SU-DHL-6 (cell line): Measurements from ENCODE around the gene LRRC14B.

Source experiments
- H2AFZ ChIP-seq: fragments of 200-600 bp; sonication (generic); 2 replicates; pipeline ENCODE4 v1.6.1; 2014; ENCODE audit warnings: low read depth, mild to moderate bottlenecking, moderate library complexity, mixed read lengths, antibody characterized with exemption, low read length; ENCODE audit not compliant: severe bottlenecking
- H3F3A ChIP-seq: fragments of 200-600 bp; shearing (Covaris generic); 2 replicates; pipeline ENCODE4 v1.6.0; 2016; ENCODE audit warnings: antibody characterized with exemption, mild to moderate bottlenecking; ENCODE audit not compliant: insufficient read depth
- H3K27ac ChIP-seq: fragments of 200-600 bp; sonication (generic); 2 replicates; pipeline ENCODE4 v1.5.1; 2016; ENCODE audit warnings: low read depth, mild to moderate bottlenecking, low read length, moderate library complexity, mixed read lengths
- H3K27me3 ChIP-seq: fragments of 200-600 bp; sonication (generic), shearing (Covaris generic); 2 replicates; pipeline ENCODE4 v1.6.0; 2014; ENCODE audit warnings: mild to moderate bottlenecking, low read length
- H3K36me3 ChIP-seq: fragments of 200-600 bp; sonication (generic); 2 replicates; pipeline ENCODE4 v1.6.1; 2014; ENCODE audit warnings: mild to moderate bottlenecking, low read length, mixed read lengths
- H3K4me2 ChIP-seq: fragments of 300-600, 200-600 bp; shearing (Covaris generic), sonication (generic); 2 replicates; pipeline ENCODE4 v1.6.0; 2014; ENCODE audit warnings: low read length, low read depth, mild to moderate bottlenecking; ENCODE audit not compliant: poor library complexity, severe bottlenecking
- H3K4me3 ChIP-seq: fragments of 200-600 bp; sonication (generic); 2 replicates; pipeline ENCODE4 v1.5.1; 2014; ENCODE audit warnings: antibody characterized with exemption, low read length, mild to moderate bottlenecking, mixed read lengths; ENCODE audit not compliant: insufficient read depth, poor library complexity, severe bottlenecking
- H3K79me2 ChIP-seq: fragments of 200-600 bp; sonication (generic); 2 replicates; pipeline ENCODE4 v1.6.1; 2014; ENCODE audit warnings: mild to moderate bottlenecking, low read length, moderate library complexity; ENCODE audit not compliant: insufficient read depth
- H3K9ac ChIP-seq: fragments of 200-600 bp; sonication (generic); 2 replicates; pipeline ENCODE4 v1.7.0; 2014; ENCODE audit warnings: mild to moderate bottlenecking, low read length
- H3K9me2 ChIP-seq: fragments of 200-600 bp; sonication (generic); replicated peaks from 2 replicates; pipeline ENCODE4 v1.6.1; 2014; ENCODE audit warnings: low read length; ENCODE audit not compliant: insufficient read depth
- H3K9me3 ChIP-seq: fragments of 200-600 bp; sonication (generic); 2 replicates; pipeline ENCODE4 v1.6.1; 2014; ENCODE audit warnings: low read length, mixed read lengths; ENCODE audit not compliant: insufficient read depth
- H4K20me1 ChIP-seq: fragments of 200-600 bp; sonication (generic); 2 replicates; pipeline ENCODE4 v1.6.1; 2014; ENCODE audit warnings: low read depth, mild to moderate bottlenecking, antibody characterized with exemption, low read length, moderate library complexity, mixed read lengths
- EZH2phosphoT487 ChIP-seq: fragments of 200-600 bp; sonication (generic), shearing (Covaris generic); conservative IDR thresholded peaks from 2 replicates; pipeline ENCODE4 v1.6.1; 2018; ENCODE audit warnings: mild to moderate bottlenecking, antibody characterized with exemption, low read length, moderate library complexity, mixed read lengths
- TF ChIP-seq, protein P1 (sequence below): fragments of 200-600 bp; sonication (generic); IDR thresholded peaks from one replicate; pipeline ENCODE4 v1.5.1; 2017; ENCODE audit warnings: antibody characterized with exemption, mild to moderate bottlenecking, low read length, moderate library complexity; ENCODE audit not compliant: insufficient read depth, poor library complexity, severe bottlenecking

LRRC14B gene

DNA sequence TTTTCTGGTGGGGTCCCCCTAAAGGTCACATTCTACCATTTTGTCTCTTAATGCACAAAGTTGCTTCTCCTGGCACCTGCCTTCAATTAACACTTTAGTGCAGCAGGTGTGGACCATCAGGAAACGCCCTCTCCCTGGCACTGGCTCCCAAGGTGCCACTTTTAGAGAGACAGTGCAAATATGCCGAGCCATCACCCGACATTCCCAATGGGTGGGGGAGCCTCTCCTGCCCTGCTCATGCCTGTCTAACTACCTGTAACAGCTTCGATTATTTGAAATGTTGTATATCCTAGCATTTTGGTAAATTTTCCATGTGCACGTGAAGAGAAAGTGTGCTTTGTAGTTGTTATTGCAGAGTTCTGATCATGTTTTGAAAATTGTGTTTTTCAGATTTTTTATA, 13.2 kb upstream of the LRRC14B start:
- Histone ChIP-seq H4K20me1 (no peaks in the 10 kb centered on the region), H3K4me2 (no peak overlapping the region), H3F3A (no peaks in the 10 kb centered on the region), H3K36me3 (no peaks in the 10 kb centered on the region), H3K27ac (no peak overlapping the region), H3K4me3 (no peak overlapping the region), H3K27me3 (no peaks in the 10 kb centered on the region), H2AFZ (no peak overlapping the region), H3K79me2 (no peaks in the 10 kb centered on the region), H3K9me3 (no peaks in the 10 kb centered on the region), H3K9me2 (no peaks in the 10 kb centered on the region), H3K9ac (no peak overlapping the region)
- TF ChIP-seq, protein P1, sequence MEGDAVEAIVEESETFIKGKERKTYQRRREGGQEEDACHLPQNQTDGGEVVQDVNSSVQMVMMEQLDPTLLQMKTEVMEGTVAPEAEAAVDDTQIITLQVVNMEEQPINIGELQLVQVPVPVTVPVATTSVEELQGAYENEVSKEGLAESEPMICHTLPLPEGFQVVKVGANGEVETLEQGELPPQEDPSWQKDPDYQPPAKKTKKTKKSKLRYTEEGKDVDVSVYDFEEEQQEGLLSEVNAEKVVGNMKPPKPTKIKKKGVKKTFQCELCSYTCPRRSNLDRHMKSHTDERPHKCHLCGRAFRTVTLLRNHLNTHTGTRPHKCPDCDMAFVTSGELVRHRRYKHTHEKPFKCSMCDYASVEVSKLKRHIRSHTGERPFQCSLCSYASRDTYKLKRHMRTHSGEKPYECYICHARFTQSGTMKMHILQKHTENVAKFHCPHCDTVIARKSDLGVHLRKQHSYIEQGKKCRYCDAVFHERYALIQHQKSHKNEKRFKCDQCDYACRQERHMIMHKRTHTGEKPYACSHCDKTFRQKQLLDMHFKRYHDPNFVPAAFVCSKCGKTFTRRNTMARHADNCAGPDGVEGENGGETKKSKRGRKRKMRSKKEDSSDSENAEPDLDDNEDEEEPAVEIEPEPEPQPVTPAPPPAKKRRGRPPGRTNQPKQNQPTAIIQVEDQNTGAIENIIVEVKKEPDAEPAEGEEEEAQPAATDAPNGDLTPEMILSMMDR, result no peak
- TF ChIP-seq EZH2phosphoT487, result no peak

DNA sequence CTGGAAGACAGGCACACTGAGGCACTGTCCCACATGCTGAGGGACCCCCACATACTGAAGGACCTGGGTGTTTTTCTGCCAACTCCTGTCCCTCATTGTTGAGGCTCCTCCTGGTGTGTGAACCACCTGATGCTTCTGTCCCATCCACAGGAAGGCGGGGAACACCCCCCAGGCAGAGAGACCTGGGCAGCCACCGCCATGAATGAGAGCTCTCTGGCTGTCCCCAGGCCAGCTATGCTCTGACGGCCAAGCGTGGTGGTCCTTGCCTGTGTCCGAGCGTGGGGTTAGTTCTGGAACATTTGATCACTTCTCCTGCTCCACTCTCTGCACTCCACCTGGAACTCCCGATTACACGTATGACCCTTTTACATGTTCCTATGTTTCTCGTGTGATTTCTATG, 11.9 kb upstream of the LRRC14B start:
- Histone ChIP-seq H4K20me1 (no peaks in the 10 kb centered on the region), H3K36me3 (no peaks in the 10 kb centered on the region), H3K9ac (no peak overlapping the region), H3K9me2 (no peaks in the 10 kb centered on the region), H2AFZ (no peak overlapping the region), H3K27me3 (no peaks in the 10 kb centered on the region), H3K4me3 (no peak overlapping the region), H3K27ac (no peak overlapping the region), H3K4me2 (no peak overlapping the region), H3K9me3 (no peaks in the 10 kb centered on the region), H3K79me2 (no peaks in the 10 kb centered on the region), H3F3A (no peaks in the 10 kb centered on the region)
- no peak for TF ChIP-seq EZH2phosphoT487
- TF ChIP-seq, protein P1, result no peak

DNA sequence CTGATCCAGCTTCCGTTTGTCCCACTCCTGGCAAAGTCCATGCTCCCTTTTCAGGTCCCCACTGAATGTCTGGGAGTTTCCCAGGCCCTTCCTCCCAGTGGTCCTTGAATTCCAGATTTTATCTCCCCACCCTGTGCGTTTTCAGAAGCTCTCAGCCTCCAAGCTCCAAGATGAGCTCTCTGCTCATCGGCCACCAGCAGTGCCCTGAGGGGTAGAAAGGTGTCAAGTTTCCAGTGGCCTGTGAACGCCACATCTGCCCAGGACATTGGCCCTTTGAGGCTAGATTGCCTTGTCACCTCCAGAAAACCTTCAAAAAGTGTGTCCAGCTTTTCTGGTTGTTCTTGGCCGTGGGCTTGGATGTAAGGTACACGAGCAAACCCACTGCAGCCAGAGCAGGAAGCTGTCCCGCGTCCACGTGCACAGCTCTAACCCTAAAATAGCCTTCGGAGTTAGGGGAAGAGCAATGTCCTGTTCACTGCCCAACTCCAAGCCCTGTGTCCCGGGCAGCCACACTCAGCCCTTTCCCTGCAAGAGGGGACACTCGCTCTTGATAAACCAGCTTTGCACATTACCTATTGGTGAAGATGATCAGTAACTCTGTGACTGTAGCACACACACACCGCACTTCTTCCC, 10.9 kb upstream of the LRRC14B start:
- Histone ChIP-seq H2AFZ (no peak overlapping the region), H3K4me2 (no peak overlapping the region), H3K27ac (no peak overlapping the region), H3K79me2 (no peaks in the 10 kb centered on the region), H3K9ac (no peak overlapping the region), H3F3A (no peaks in the 10 kb centered on the region), H3K9me2 (no peaks in the 10 kb centered on the region), H3K9me3 (no peaks in the 10 kb centered on the region), H3K27me3 (no peaks in the 10 kb centered on the region), H3K36me3 (no peaks in the 10 kb centered on the region), H4K20me1 (no peaks in the 10 kb centered on the region), H3K4me3 (no peak overlapping the region)
- TF ChIP-seq, protein P1, result no peak
- no peak for TF ChIP-seq EZH2phosphoT487

DNA sequence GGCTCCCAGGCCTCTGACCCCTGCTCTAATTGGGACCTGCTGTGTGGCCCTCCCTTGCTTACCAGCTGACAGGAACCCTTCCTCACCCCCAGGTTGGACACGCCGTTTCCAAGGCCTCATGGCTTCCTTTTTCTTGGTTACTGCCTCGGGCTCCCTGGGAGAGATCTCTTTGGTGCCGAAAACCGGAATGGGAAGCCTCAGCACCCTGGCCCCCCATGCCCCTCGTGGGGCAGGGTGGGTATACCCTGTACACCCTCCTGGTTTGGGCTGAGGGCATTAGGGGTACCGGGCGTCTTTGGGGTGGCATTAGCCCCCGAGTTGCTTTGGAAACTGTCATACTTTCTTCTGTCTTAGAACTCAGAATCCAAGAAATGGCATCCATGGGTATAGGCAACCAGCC, 10.1 kb upstream of the LRRC14B start:
- no peaks in the 10 kb centered on the region for H3K9me3 ChIP-seq

More for the DNA sequence above, 10.1 kb upstream of the LRRC14B start:
- no peaks in the 10 kb centered on the region for H3F3A ChIP-seq
- no peaks in the 10 kb centered on the region for H3K79me2 ChIP-seq
- no peaks in the 10 kb centered on the region for H3K36me3 ChIP-seq
- H3K4me3 ChIP-seq, result no peak overlapping the region
- H3K9me2 ChIP-seq, result no peaks in the 10 kb centered on the region
- TF ChIP-seq, protein P1, result no peak
- TF ChIP-seq EZH2phosphoT487, result no peak
- no peak overlapping the region for H3K4me2 ChIP-seq
- H4K20me1 ChIP-seq, result no peaks in the 10 kb centered on the region
- no peaks in the 10 kb centered on the region for H3K27me3 ChIP-seq
- no peak overlapping the region for H3K9ac ChIP-seq
- H3K27ac ChIP-seq, result no peak overlapping the region
- no peak overlapping the region for H2AFZ ChIP-seq
